ENCODE measurements around the gene USP22.

DNA sequence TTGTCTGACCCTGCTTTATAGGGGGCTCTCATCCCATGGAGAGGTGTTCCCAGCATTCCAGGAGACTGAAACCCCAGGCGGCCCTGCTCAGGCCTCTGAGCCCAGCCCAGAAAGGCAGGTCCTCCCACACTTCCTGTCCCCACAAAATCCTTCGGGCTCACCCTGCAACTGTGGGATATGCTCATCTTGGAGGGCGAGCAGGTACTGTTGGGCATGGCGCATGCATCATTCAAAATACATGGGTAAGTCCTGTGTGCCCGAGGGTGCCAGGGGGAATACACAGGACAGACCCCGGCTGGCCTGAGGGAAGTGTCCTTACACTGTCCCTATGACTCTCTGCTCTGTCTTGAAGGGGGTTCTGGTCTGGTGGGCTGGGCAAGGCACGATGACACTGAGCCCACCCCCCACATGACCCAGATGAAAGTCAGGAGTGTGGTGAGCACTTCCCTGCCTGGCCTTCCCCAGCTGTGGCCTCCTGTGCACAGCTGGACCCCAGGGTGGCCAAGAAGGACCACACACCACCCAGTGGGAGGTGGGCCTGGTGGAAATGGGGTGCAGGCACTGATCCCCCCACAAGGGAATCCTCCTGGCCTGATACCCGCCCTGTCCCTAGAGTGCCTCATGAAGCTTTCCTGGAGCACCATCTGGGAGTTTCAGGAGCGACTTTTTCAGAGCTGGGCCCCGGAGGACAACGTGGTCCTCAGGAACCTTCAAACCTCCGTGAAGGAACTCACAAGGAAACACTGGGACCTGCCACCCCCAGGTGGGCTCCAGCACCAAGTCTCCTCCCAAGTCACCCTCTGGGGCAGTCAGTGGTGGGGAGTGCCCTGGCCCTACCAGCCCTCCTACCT, 46.7 kb downstream of the USP22 start:
- TF ChIP-seq CTCF (IDR thresholded peaks at IDR 0.05; ENCODE audit: control extremely low read depth in 1 of 3, insufficient read depth in 1 of 3, low read depth in 1 of 3, low read length in 3 of 3) (no peak), YY1 (IDR thresholded peaks at IDR 0.05; ENCODE audit: low read depth, low read length) (no peak), EZH2 (IDR thresholded peaks at IDR 0.05; ENCODE audit: low read depth, low read length, severe bottlenecking) (no peak), SIN3A (conservative IDR thresholded peaks at IDR 0.05 in 1 of 2, IDR thresholded peaks at IDR 0.05 in 1 of 2; ENCODE audit: low read depth in 1 of 2, low read length in 2 of 2) (no peak), RNF2 (IDR thresholded peaks at IDR 0.05; ENCODE audit: borderline replicate concordance, low read depth, low read length, missing control alignments, poor library complexity, severe bottlenecking) (no peak), CEBPB (IDR thresholded peaks at IDR 0.05; ENCODE audit: low read depth, low read length) (no peak), ATF3 (IDR thresholded peaks at IDR 0.05; ENCODE audit: insufficient read depth, low read depth, low read length) (no peak)

All from H1 (cell line).